ENCODE measurements around the gene TNN. TPM values are rescaled to one million over a fixed set of nuclear protein-coding genes. Genes with fewer than 3 reads are reported as not detected.
"Not testable (repeated sequence)": the region's sequence is repeated elsewhere in the genome, so short reads cannot be mapped to it uniquely, and the experiment has no call there.

The TNN gene, protein sequence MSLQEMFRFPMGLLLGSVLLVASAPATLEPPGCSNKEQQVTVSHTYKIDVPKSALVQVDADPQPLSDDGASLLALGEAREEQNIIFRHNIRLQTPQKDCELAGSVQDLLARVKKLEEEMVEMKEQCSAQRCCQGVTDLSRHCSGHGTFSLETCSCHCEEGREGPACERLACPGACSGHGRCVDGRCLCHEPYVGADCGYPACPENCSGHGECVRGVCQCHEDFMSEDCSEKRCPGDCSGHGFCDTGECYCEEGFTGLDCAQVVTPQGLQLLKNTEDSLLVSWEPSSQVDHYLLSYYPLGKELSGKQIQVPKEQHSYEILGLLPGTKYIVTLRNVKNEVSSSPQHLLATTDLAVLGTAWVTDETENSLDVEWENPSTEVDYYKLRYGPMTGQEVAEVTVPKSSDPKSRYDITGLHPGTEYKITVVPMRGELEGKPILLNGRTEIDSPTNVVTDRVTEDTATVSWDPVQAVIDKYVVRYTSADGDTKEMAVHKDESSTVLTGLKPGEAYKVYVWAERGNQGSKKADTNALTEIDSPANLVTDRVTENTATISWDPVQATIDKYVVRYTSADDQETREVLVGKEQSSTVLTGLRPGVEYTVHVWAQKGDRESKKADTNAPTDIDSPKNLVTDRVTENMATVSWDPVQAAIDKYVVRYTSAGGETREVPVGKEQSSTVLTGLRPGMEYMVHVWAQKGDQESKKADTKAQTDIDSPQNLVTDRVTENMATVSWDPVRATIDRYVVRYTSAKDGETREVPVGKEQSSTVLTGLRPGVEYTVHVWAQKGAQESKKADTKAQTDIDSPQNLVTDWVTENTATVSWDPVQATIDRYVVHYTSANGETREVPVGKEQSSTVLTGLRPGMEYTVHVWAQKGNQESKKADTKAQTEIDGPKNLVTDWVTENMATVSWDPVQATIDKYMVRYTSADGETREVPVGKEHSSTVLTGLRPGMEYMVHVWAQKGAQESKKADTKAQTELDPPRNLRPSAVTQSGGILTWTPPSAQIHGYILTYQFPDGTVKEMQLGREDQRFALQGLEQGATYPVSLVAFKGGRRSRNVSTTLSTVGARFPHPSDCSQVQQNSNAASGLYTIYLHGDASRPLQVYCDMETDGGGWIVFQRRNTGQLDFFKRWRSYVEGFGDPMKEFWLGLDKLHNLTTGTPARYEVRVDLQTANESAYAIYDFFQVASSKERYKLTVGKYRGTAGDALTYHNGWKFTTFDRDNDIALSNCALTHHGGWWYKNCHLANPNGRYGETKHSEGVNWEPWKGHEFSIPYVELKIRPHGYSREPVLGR (N-terminal part only)
- total RNA-seq: under 1 TPM in 1 of 2 donors, not detected in 1; under 0.01 TPM

DNA sequence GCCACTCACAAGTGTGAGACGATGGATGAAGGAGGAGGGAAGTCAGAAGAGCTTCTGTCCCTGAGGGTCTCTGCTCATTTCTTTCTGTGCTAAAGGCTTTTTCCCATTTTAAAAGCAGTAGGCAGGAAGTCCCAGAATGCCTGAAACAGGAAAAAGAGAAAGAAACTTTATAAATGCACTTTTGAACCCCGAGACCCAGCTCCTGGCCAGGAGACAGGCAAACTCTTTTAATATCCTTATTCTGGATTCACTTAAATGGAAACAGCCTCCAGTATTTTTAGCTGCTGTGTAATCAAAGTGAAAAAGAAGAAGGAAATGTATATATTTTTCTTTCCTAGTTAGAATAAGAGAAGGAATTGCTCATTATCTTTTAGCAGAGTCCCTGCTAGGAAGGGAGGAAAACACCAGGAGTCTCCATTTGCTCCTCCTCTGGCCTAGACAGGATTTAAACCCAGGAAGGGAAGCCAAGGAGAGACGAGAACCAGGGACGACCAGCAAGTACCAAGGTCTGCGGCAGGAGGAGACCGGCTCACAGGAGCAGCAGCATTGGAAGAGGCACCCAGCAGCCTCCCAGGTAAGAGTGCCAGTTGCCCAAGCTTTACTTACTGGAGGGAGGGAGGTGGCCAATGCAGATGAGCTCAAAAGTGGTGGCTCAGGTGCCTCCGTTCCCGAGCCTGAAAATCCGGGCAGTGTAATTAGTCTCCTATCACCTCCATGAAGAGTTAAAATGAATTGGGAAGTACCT lies at the start of gene TNN:
Gene TNN, plus strand, starts transcription at position 472 of the 745 bp plus-strand sequence. CDS start 9,586 bp downstream, outside the sequence.
- Histone ChIP-seq H3K27ac (no peak within 1 kb of the TSS), H3K9me3 (no peaks in the 10 kb centered on the region), H3K4me3 (no peak within 1 kb of the TSS), H3K4me1 (no peaks in the 10 kb centered on the region), H3K36me3 (replicated peaks in 1 of 2; ENCODE audit: insufficient read depth in 1 of 2, low read depth in 2 of 2) (no peaks in the 10 kb centered on the region), H3K27me3 (no peaks in the 10 kb centered on the region)
- intact Hi-C loops (cut with DNase I): no loop called here
- no peak for TF ChIP-seq POLR2A (IDR thresholded peaks at IDR 0.05)
- TF ChIP-seq, protein P1, sequence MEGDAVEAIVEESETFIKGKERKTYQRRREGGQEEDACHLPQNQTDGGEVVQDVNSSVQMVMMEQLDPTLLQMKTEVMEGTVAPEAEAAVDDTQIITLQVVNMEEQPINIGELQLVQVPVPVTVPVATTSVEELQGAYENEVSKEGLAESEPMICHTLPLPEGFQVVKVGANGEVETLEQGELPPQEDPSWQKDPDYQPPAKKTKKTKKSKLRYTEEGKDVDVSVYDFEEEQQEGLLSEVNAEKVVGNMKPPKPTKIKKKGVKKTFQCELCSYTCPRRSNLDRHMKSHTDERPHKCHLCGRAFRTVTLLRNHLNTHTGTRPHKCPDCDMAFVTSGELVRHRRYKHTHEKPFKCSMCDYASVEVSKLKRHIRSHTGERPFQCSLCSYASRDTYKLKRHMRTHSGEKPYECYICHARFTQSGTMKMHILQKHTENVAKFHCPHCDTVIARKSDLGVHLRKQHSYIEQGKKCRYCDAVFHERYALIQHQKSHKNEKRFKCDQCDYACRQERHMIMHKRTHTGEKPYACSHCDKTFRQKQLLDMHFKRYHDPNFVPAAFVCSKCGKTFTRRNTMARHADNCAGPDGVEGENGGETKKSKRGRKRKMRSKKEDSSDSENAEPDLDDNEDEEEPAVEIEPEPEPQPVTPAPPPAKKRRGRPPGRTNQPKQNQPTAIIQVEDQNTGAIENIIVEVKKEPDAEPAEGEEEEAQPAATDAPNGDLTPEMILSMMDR (IDR thresholded peaks at IDR 0.05): no peak
- DNase-seq (no peak), ATAC-seq (no peak)
- WGBS, 2 donors: 47 to 57% methylated on average over 9 of the region's 9 CpGs

DNA sequence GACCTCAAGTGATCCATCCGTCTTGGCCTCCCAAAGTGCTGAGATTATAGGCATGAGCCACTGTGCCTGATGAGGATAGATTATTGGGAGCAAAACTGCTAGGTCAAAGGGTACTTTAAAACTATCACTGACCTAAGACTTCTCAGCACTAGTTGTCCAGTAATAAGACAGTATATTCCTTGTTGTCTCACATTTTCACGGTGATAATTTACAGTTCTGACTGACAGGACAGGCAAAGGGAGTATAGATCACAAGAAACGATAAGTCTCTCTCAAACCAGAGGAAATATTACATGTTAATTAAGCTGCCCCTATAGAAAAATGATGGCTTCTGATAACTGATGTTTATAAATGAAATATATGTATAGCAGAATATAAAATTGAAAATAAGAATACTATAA lies 48.1 kb upstream of the TNN start:
- Histone ChIP-seq H3K27me3 (no peaks in the 10 kb centered on the region), H3K36me3 (replicated peaks in 1 of 2; ENCODE audit: insufficient read depth in 1 of 2, low read depth in 2 of 2) (peaks cover 0 to 26% of the 10 kb centered on the region in 2 donors), H3K4me3 (no peak overlapping the region), H3K9me3 (no peaks in the 10 kb centered on the region), H3K27ac (no peak overlapping the region), H3K4me1 (peaks cover 12% of the 10 kb centered on the region)
- ATAC-seq (no peak), DNase-seq (no peak)
- intact Hi-C loops (cut with DNase I): no loop called here
- 76 to 87% methylated on average over 3 of the region's 3 CpGs for WGBS, 2 donors
- TF ChIP-seq, protein P1 (IDR thresholded peaks at IDR 0.05): no peak
- no peak for TF ChIP-seq POLR2A (IDR thresholded peaks at IDR 0.05)

DNA sequence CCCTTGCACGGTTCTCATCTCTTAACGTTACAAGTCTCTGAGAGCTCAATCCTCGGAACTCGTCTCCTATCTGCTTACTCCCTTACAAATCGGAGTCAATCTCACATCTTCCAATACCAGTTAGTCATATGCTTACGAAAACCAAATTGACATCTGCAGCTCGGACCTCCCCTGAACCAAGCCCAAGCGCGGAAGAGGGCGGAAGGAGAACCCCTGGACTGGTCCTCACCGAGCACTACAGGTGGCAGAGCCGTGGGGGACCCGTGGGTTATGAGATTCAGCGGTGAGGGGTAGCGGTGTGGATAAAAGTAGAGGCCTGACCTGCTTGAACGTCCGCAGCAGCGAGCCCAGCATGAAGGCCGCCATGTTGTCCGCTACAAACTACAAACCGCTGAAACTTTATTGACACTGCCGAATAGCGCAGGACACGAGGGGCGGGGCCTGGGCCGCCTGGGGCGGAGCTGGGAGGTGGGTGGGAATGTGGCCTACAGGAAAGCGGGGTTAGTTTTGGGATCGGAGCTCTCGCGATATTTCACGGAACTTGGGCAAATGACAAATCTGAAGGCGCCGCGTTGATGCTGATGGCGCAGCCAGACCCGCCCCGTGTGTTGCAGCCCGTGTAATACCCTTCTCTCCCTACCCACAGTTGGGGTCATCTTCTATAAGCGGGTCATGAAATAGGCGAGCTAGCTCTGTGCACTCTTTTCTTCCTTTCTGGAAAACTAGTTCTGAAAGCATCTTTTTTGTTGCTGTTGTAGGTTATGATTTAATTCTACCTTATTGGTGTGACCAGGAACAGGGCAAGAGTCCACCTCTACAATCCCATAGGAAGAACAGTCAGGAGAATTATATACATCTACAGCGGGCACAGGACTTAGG lies 44.4 kb upstream of the TNN start, which contains the start of gene MRPS14:
Gene MRPS14, minus strand, starts transcription at position 383 of the 879 bp plus-strand sequence. Its CDS starts 17 bp downstream, at position 366.
- TF ChIP-seq POLR2A (IDR thresholded peaks at IDR 0.05): peak; percentile 53 to 85 (median 84)
- TF ChIP-seq, protein P1 (IDR thresholded peaks at IDR 0.05): no peak
- peak; percentile 99 for ATAC-seq
- 3 to 4% methylated on average over 33 to 42 of the region's 42 CpGs for WGBS, 2 donors
- Histone ChIP-seq H3K4me3 (peak within 1 kb of the TSS; percentile 77 to 99), H3K4me1 (peaks cover 12% of the 10 kb centered on the region), H3K36me3 (replicated peaks in 1 of 2; ENCODE audit: insufficient read depth in 1 of 2, low read depth in 2 of 2) (peaks cover 0 to 5% of the 10 kb centered on the region in 2 donors), H3K9me3 (no peaks in the 10 kb centered on the region), H3K27me3 (no peaks in the 10 kb centered on the region), H3K27ac (peak within 1 kb of the TSS; percentile 62 to 88 (median 82))
- peak; percentile 98 for DNase-seq
- intact Hi-C loops (cut with DNase I): no loop called here

DNA sequence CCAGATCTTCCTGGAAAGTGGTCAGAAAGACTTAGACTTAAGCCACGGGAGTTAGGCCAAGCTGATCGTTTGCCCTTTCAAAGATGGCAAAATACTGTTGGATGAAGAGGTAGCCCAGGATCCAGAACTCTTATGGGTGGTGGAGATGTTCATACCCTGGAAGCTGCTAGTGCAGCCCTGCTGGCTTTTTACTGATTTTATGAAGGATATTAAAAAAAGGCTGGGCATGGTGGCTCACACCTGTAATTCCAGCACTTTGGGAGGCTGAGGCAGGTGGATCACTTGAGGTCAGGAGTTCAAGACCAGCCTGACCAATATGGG lies 43.8 kb upstream of the TNN start:
- intact Hi-C loops (cut with DNase I): not testable (repeated sequence)
- peak overlapping the region; percentile 62 to 88 (median 82) for H3K27ac ChIP-seq

More for the DNA sequence above, 43.8 kb upstream of the TNN start:
- H3K4me1 ChIP-seq: peaks cover 13% of the 10 kb centered on the region
- H3K27me3 ChIP-seq; DNase-seq; ATAC-seq; H3K36me3 ChIP-seq (replicated peaks in 1 of 2; ENCODE audit: insufficient read depth in 1 of 2, low read depth in 2 of 2); H3K4me3 ChIP-seq; H3K9me3 ChIP-seq: not testable (repeated sequence)
- 82 to 92% methylated on average over 2 of the region's 2 CpGs for WGBS, 2 donors
